ENCODE results near the gene GRB14.

- TF ChIP-seq CTCF (IDR thresholded peaks at IDR 0.05; ENCODE audit: borderline replicate concordance, extremely low read depth, low read length, poor library complexity, severe bottlenecking) (no peak), EZH2 (IDR thresholded peaks at IDR 0.05; ENCODE audit: borderline replicate concordance, low read depth, low read length, severe bottlenecking) (no peak)
These were observed 112.0 kb downstream of the GRB14 start for GRCh38 chr2:164509137-164509877.

Data from DND-41 (cell line).